NCI-H2107 (cell line): ENCODE data around the gene BCL2L11.
A peak's percentile ranks its signal among the peaks of the same experiment; 100 is the strongest.

Experiments
- DNase-seq: peaks from one replicate; lab custom pipeline; 2025; lab: John Stamatoyannopoulos, UW

The BCL2L11 gene

DNA sequence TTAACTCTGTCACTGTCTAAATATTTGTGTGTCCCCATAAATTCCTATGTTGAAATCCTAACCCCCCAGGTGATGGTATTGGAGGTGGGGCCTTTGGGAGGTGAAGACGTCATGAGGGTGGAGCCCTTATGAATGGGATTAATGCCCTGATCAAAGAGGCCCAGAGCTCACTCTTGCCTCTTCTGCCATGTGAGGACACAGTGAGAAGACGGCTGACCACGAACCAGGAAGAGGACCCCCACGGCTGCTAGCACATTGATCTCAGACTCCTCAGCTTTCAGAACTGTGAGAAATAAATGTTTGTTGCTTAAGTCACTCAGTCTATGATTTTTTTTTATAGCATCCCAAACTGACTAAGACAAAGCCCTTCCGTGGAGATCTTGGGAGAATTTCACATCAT lies 71.2 kb downstream of the BCL2L11 start:
- DNase-seq = no peak

GRCh38 chr2:111192776-111193368 lies 72.2 kb downstream of the BCL2L11 start:
- DNase-seq = no peak

DNA sequence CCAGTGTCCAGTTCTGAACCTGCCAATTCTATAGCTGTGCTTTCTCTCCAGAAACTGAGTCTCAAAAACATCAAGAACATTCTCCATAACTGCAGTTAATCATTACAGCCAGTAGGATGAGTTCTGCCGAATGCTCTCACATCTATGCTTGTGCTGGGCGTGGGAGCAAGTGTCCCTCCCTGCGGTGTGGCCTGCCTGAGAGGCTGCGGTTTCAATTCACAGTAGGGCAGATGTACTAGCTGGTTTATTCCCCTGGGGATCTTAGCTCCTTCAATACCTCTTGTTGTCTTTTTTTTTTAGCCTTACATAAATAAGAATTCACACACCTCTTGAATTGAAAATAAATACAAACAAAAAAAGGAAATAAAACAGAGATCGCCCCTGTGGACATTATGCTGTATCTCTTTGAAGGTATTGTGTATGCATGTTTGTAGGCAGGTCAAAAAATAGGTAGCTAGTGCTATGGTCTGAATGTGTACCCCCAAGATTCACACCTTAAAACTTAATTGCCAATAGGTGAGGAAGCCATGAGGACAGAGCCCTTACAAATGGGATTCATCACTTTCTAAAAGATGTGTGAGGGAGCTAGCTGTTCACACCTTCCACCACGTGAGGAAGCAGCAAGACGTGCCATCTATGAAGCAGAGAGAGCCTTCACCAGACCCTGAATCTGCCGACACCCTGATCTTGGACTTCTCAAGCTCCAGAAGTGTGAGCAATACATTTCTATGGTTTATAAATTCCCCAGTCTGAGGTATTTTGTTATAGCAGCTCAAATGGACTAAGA lies 74.3 kb downstream of the BCL2L11 start:
- peak; percentile 37 for DNase-seq

GRCh38 chr2:111196435-111196834 lies 75.7 kb downstream of the BCL2L11 start:
- no peak for DNase-seq

DNA sequence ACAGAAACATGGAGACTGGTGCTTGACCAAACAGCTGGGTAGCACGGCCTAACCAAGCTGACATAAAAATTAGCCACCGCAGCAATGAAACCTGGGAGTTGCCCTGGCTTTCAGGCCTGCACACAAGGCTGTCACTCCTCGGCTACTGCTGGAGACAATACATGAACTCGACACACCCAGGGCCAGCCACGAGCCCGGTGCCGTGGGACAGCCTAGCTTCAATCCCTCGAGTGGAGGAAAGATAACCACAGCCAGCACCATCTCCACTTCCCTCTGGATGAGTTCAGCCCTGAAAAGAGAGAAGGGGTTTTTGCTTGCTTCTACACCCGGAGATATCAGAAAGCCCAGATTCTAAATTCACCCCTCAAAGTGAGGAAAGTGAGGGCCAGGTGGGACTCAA lies 78.0 kb downstream of the BCL2L11 start:
- DNase-seq = no peak

DNA sequence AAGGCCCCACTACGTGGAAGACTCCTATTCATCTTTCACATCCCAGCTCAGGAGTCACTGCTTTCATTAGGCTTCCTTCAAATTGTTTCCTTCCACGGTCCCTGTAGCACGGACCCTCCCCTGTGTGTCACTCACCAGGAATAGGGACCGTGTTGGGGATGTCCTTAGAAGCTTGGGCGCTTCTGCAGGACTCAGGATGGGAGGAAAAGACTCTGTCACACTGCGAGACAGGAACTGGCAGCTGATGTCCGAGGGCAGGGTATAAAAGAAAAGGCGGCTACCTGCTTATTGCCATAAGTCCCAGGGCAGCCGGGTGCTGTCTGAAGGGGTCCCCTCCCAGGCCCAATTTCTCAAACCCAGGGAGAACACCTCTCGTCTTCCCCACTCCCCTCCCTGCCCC lies 79.1 kb downstream of the BCL2L11 start:
- no peak for DNase-seq

- DNase-seq = peak; percentile 58
These were observed 79.7 kb downstream of the BCL2L11 start for GRCh38 chr2:111200333-111200881.

- no peak for DNase-seq
These were observed 80.5 kb downstream of the BCL2L11 start for GRCh38 chr2:111201214-111201613.

DNA sequence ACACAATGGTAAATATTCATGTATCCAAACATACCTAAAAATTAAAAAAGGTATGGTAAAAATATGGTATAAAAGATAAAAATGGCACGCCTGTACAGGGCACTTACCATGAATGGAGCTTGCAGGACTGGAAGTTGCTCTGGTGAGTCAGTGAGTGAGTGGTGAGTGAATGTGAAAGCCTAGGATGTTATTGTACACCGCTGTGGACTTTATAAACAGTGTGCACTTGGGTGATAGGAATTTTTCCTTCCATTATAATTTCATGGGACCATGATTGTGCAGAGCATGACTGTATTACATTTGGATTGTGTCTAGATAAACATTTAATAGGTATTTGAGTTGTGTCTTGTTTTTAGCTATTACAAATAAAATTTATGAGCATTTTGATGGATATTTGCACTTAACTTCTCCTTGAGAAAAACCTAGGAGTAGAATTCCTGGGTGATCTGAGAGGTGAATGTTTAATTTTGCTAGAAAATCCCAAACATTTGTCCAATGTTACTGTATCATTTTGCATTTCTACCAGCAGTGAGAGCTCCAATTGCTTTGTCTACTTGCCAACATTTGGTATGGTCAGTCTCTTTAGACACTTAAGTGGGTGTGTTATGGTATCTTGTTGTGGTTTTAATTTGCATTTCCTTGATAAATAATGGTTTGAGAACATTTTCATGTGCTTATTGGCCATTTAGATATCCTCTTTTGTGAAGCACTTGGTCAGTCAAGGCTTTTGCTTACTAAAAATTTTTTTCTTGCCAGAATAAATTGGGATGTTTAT lies 81.7 kb downstream of the BCL2L11 start:
- no peak for DNase-seq

DNA sequence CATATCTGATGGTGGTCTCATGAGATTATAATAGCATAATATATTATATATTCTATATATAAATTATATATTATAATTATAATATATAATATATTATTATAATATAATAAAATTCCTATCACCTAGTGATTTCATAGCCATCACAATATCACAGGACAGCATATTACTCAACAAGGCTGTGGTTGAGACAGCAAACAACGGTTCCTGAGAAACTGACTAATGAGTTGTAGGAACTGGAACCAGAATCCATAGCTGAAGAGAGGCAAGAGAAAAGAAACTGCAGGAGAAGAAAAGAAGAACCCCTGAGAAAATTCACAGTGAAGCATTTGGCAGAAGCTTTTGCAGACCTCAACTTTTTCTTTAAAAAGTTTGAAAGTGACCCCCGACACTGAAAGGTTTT lies 84.0 kb downstream of the BCL2L11 start:
- DNase-seq = no peak

DNA sequence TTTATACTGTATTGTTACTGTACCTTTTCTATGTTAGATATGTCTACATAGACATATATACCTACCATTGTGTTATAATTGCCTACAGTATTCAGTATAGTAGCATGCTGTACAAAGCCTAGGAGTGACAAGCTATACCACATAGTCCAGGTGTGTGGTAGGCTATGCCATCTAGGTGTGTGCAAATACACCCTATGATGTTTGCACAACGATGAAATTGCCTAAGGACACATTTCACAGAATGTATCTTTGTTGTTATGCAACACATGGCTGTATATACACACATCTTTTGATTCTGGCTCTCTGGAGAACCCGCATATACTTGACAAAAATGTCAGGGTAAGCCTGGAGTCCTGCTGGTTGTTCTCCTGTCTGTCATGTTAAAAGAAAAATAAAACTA lies 85.1 kb downstream of the BCL2L11 start:
- DNase-seq = no peak

DNA sequence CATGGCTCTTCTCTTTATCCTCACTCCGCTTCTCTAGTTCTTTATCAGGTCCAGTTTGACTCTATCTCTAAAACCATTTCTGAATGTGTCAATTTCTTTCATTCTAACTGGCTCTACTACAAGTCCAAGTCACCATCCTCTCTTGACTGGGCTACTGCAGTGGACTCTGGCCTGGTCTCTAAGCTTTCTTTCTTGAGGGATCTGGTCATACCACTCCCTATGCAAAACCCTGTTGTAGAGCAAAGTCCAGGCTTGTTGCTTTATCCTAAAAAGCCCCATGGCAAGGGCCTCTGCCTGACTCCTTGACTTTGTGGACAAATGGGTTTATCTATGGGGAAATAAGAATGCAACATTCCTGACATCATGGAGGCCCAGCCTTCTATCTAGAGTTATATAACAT lies 87.1 kb downstream of the BCL2L11 start:
- DNase-seq = no peak

DNA sequence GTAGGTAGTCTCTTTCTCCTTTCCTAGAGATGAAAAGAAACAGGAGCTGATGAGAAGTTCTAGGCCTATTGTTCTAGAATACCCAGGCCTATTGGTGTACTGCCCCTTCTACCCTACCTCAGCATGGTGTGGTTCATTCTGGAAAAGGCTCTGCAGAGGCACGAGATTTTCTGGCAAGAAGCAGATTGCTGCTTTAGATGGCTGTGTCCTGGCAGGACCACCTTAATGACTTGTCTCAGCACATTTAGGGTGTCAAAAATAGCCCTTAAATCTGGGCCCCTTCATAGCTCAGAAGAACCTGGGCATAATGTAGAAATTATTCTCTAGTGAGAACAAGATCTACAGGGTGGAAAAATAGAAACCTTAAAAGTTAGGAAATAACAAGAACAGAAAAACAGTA lies 87.9 kb downstream of the BCL2L11 start:
- DNase-seq = no peak

DNA sequence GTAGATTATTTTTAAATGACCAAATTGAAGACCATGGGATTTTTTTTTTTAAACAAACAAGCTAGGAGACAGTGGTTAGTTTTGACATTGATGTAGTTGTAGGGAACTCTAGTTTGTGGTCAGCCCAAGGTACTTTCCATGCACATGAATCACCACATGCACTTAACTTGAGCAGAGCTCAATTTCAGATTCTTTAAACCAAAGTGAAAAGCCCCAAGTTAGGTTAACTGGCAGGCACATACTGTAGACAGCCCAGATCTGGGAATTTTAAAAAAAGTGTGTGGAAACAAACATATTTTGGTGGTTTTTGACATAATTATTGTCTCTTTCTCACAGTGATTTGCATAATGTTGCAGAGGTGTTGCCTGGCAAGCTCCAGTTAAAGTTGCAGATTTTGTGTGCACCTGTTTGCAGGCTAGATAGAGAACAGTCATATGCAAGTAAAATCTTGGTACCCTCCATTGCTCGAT lies 88.4 kb downstream of the BCL2L11 start:
- no peak for DNase-seq

DNA sequence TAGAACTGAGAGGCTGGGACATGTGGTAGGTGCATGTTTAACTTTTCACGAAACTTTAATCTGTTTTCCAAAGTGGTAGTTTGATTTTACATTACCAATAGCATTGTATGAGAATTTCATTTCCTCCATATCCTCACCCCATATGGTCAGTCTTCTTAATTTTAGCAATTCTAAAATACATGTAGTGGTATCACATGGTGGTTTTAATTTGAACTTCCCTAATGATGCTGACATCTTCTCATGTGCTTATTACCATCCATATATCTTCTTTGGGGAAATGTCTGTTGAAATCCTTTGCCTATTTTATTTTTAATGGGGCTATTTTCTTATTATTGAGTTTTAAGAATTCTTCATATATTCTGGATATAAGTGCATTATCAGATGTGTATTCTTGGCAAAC lies 89.3 kb downstream of the BCL2L11 start:
- DNase-seq = no peak

DNA sequence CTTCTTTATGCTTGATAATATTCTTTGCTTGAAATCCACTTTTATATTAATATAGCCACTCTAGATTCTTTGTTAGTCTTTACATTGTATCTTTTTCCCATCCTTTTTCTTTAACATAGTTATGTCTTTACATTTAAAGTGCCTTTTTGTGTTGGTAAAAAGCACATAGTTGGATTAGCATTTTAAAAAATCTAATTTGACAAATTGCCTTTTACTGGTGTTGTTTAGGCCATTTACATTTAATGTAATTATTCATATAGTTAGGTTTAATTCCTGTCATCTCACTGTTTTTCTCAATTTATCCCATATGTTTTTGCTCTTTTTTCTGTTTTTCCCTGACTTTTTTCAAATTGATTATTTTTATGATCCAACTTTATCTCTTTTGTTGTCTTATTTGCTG lies 93.2 kb downstream of the BCL2L11 start:
- DNase-seq = no peak

GRCh38 chr2:111216811-111217652 lies 96.3 kb downstream of the BCL2L11 start:
- no peak for DNase-seq
